Hepatocyte (in vitro differentiated cells): ENCODE results near the gene DSTN. TPM values are rescaled to one million over a fixed set of nuclear protein-coding genes. Genes with fewer than 3 reads are reported as not detected.

Experiments used
- DNase-seq: peaks from one replicate; pipeline ENCODE4 v3.0.0-alpha.2; 2016; ENCODE audit warnings: low spot score
- H2AFZ ChIP-seq: fragments of 200-600 bp; sonication (generic); 2 replicates; pipeline ENCODE4 v1.6.0; 2016; ENCODE audit warnings: antibody characterized with exemption, mild to moderate bottlenecking
- H3K27ac ChIP-seq: fragments of 200-600 bp; sonication (generic); 2 replicates; pipeline ENCODE4 v1.5.1; 2016; ENCODE audit warnings: mild to moderate bottlenecking
- H3K27me3 ChIP-seq: fragments of 200-600 bp; sonication (generic); 2 replicates; pipeline ENCODE4 v1.6.1; 2016
- H3K36me3 ChIP-seq: fragments of 200-600 bp; sonication (generic); replicated peaks from 2 replicates; pipeline ENCODE4 v1.5.1; 2016; ENCODE audit warnings: low read depth; ENCODE audit not compliant: insufficient read depth
- H3K4me1 ChIP-seq: fragments of 200-600 bp; sonication (generic); 2 replicates; pipeline ENCODE4 v1.5.1; 2016; ENCODE audit warnings: mild to moderate bottlenecking, moderate library complexity; ENCODE audit not compliant: insufficient read depth
- H3K4me2 ChIP-seq: fragments of 200-600 bp; sonication (generic); 2 replicates; pipeline ENCODE4 v1.6.0; 2016
- H3K4me3 ChIP-seq: fragments of 200-600 bp; sonication (generic); 2 replicates; pipeline ENCODE4 v1.5.1; 2016; ENCODE audit warnings: mild to moderate bottlenecking
- H3K79me2 ChIP-seq: fragments of 200-600 bp; sonication (generic); 2 replicates; pipeline ENCODE4 v1.6.0; 2017; ENCODE audit warnings: mild to moderate bottlenecking
- H3K9me2 ChIP-seq: fragments of 200-600 bp; sonication (generic); replicated peaks from 2 replicates; pipeline ENCODE4 v1.6.0; 2017; ENCODE audit warnings: mild to moderate bottlenecking; ENCODE audit not compliant: insufficient read depth
- H3K9me3 ChIP-seq: fragments of 200-600 bp; sonication (generic); 2 replicates; pipeline ENCODE4 v1.5.1; 2016; ENCODE audit warnings: low read depth, mild to moderate bottlenecking
- H4K20me1 ChIP-seq: fragments of 200-600 bp; sonication (generic); 2 replicates; pipeline ENCODE4 v1.6.0; 2016; ENCODE audit warnings: mild to moderate bottlenecking; ENCODE audit not compliant: insufficient read depth, poor library complexity, severe bottlenecking
- CTCF ChIP-seq: fragments of 200-600 bp; sonication (generic); IDR thresholded peaks from 2 replicates; pipeline ENCODE4 v1.5.1; 2016; ENCODE audit warnings: antibody characterized with exemption, mild to moderate bottlenecking; ENCODE audit not compliant: poor library complexity
- EZH2 ChIP-seq: fragments of 200-600 bp; sonication (generic); IDR thresholded peaks from 2 replicates; pipeline ENCODE4 v1.6.1; 2016; ENCODE audit warnings: antibody characterized with exemption, mild to moderate bottlenecking, borderline replicate concordance
- EZH2phosphoT487 ChIP-seq: fragments of 200-600 bp; sonication (generic); IDR thresholded peaks from one replicate; pipeline ENCODE4 v1.6.1; 2018; ENCODE audit warnings: antibody characterized with exemption, mild to moderate bottlenecking, low read depth, moderate library complexity; ENCODE audit not compliant: unreplicated experiment, severe bottlenecking
- WGBS: methylation state at CpG from one replicate; pipeline ENCODE4 v1.1.6; 2016; ENCODE audit warnings: low lambda C conversion rate; ENCODE audit errors: missing lambda C conversion rate; 5-methylcytosine and 5-hydroxymethylcytosine counted together
- polyA plus RNA-seq: library from polyadenylated mRNA; unstranded; fragments of >200 nt; fragmentation: Nextera tagmentation; extraction: Ambion mirVana; gene quantifications from 2 replicates; pipeline ENCODE4 v1.2.1, GENCODE V29; 2016
- total RNA-seq: library from RNA; depleted of rRNA; stranded (reverse); fragments of >200 nt; gene quantifications from 2 replicates; pipeline ENCODE4 v1.2.3, GENCODE V29; 2014

Gene DSTN
- total and polyA plus RNA-seq, 2 experiments from 2014 or later: 342 to 352 TPM

GRCh38 chr20:17543531-17544131 is 26.2 kb upstream of the DSTN start:
- no peaks in the 10 kb centered on the region for H3K9me3 ChIP-seq
- WGBS: 57% methylated on average over 5 of the region's 5 CpGs
- no peaks in the 10 kb centered on the region for H3K27me3 ChIP-seq
- no peak overlapping the region for H2AFZ ChIP-seq
- H3K36me3 ChIP-seq: no peaks in the 10 kb centered on the region
- DNase-seq: peak; percentile 39
- H4K20me1 ChIP-seq: no peaks in the 10 kb centered on the region
- no peak overlapping the region for H3K4me3 ChIP-seq
- no peak for TF ChIP-seq CTCF
- no peak for TF ChIP-seq EZH2
- TF ChIP-seq EZH2phosphoT487: no peak
- H3K9me2 ChIP-seq: no peaks in the 10 kb centered on the region
- H3K79me2 ChIP-seq: no peaks in the 10 kb centered on the region
- H3K4me1 ChIP-seq: peaks cover 10% of the 10 kb centered on the region
- peak overlapping the region; percentile 76 for H3K27ac ChIP-seq
- peak overlapping the region; percentile 14 for H3K4me2 ChIP-seq

- Histone ChIP-seq H3K9me2 (no peaks in the 10 kb centered on the region), H3K9me3 (no peaks in the 10 kb centered on the region), H3K4me3 (no peak overlapping the region), H3K27ac (no peak overlapping the region), H2AFZ (no peak overlapping the region), H3K27me3 (no peaks in the 10 kb centered on the region), H3K4me2 (no peak overlapping the region), H3K36me3 (no peaks in the 10 kb centered on the region), H4K20me1 (no peaks in the 10 kb centered on the region), H3K4me1 (peaks cover 10% of the 10 kb centered on the region), H3K79me2 (no peaks in the 10 kb centered on the region)
- WGBS: 55% methylated on average over 4 of the region's 4 CpGs
- DNase-seq: no peak
- TF ChIP-seq CTCF (no peak), EZH2phosphoT487 (no peak)
These were observed 24.7 kb upstream of the DSTN start for GRCh38 chr20:17545127-17545526.

- Histone ChIP-seq H3K36me3 (no peaks in the 10 kb centered on the region), H4K20me1 (no peaks in the 10 kb centered on the region), H3K4me2 (no peak overlapping the region), H3K27me3 (no peaks in the 10 kb centered on the region), H3K9me3 (no peaks in the 10 kb centered on the region), H3K79me2 (no peaks in the 10 kb centered on the region), H2AFZ (no peak overlapping the region), H3K4me3 (no peak overlapping the region), H3K4me1 (peaks cover 7% of the 10 kb centered on the region), H3K9me2 (no peaks in the 10 kb centered on the region), H3K27ac (no peak overlapping the region)
- TF ChIP-seq CTCF (no peak), EZH2 (no peak), EZH2phosphoT487 (no peak)
- DNase-seq: no peak
- 85% methylated on average over 4 of the region's 4 CpGs for WGBS
These were observed 20.7 kb upstream of the DSTN start for GRCh38 chr20:17549131-17549530.
